Activated gamma-delta T cell treated with Interleukin-2 at 50 U/mL for 16 hours (primary cell): Measurements from ENCODE around the gene LEMD3.

Experiments used
- DNase-seq: peaks from one replicate; pipeline ENCODE4 v3.0.0-alpha.2; 2020

The LEMD3 gene

DNA sequence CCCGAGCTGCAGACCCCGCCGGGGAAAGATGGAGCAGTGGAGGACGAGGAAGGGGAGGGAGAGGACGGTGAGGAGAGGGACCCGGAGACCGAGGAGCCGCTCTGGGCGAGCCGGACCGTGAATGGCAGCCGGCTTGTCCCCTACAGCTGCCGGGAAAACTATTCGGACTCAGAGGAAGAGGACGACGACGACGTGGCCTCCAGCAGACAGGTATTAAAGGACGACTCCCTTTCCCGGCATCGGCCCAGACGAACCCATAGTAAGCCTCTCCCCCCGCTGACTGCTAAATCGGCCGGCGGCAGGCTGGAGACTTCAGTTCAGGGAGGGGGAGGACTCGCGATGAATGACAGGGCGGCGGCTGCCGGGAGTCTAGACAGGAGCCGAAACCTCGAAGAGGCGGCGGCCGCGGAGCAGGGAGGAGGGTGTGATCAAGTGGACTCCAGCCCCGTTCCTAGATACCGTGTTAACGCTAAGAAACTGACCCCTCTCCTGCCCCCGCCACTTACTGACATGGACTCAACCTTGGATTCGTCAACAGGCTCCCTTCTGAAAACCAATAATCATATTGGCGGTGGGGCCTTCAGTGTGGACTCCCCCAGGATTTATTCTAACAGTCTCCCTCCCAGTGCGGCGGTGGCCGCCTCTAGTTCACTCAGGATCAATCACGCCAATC lies 962 bp downstream of the LEMD3 start:
- peak; percentile 48 for DNase-seq

DNA sequence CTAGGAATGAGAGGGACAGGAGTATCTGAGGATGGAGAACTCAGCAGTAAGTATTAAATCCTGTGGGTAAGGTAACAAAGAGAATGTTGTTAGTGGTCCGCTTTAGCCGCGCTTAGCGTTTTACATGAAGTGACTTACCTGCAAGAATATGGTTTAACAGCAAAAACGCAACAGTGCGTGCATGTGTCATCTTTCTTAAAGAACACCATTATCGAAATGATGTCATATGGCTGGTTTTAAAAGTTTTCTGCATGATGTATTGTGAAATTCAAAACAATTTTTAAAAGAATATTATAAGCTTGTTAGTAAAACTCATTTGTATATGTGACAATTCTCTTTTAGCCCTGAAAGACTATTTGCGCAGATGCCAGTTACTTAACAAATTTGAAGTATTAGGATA lies 1.7 kb downstream of the LEMD3 start:
- DNase-seq, result no peak

DNA sequence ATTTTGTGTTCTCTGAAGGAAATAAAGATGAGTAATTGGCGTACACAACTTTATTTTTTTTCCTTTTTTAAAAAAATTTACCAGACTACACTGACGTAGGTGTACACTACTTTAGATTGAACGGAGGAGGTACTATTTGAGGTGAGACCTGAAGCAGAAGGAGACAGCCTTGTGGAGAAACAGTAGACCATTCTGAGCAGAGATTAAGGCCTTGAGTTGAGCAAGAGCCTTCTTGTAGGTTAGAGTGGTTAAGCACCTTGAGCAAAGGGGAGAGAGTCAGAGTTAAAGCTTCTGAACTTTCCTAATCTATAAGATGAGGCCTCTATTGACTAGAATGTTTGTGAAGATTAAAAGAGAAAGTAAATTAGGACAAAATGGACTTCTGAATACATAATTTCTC lies 2.5 kb downstream of the LEMD3 start:
- DNase-seq, result no peak

GRCh38 chr12:65175385-65175784 lies 6.0 kb downstream of the LEMD3 start:
- no peak for DNase-seq

DNA sequence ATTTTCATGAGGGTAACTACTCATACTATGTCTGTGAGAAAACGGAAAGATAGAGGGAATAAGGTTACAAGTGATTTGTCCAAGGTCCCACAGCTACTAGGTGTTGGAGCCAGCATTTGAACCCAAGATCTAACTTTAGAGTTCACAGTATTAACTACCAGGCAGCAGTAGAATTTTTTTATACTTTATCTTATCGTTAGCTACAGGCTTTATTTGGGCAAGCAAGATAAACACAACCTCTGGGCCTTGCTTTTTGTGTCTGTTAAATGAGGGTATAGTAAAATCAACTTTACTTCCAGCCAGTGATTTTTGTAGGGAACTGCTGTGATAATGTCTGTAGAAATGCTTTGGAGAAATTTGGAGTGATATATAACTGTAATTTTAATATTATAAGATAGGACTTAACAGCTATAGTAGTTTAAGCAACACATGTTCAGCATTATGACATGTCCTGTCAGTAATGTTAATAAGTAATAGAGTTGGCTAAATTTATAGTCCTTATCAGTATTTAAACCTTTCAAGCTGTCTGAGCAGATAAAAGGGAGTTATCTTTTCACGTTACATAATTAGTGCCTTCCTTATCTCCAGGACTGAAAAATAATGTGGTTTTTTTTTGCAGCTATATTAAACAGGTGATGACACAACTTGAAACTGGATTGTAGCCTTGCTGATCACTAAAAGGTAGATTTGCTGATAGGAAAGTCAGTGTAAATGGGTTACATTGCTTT lies 12.8 kb downstream of the LEMD3 start:
- DNase-seq, result no peak

DNA sequence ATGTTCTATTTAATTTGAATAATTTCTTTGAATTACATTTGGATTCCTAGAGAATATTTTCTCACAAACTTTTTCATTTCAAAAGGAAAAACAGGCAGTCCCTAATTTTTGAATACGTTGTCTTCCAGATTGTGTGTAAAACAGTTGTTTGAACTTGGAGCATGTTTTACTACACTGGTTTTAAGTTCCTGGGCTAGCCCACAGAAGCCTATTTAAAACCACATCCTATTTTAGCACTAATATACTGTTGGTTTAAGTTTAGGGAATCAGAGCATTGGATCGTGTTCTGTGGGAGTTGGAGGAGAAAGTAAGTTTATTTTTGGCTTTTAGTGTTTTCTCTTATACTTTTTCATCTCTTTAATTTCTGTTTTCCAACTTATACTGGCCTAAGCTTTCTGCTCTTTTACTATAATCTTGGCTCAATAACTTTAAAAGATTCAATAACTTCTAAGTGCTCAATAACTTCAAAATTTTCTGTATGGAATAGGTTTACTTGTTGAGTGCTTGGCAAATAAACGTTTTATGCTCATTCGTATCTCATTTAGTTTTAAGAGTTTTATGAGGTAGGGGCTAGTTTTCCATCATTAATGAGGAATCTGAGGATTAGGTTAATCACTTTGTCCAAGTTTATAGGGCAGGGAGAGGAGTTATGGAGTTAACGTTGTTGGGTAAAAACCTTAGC lies 14.9 kb downstream of the LEMD3 start:
- DNase-seq, result no peak

DNA sequence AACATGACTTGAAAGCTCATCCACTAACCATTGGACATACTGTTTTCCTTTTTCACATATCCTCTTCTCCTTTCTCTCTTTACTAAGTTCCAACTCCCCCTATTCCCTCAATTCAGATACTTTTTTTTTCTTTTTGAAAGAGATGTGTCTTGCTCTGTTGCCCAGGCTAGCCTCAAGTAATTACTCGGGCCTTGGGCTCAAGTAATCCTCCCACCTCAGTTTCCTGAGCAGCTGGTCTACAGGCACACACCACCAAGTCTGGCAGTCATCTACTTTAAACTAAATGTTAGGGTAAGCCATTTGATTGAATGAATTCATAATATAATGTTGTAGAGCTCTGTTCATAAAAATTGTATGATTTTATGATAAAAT lies 15.5 kb downstream of the LEMD3 start:
- no peak for DNase-seq

GRCh38 chr12:65187665-65188064 lies 18.3 kb downstream of the LEMD3 start:
- no peak for DNase-seq

- DNase-seq, result no peak
Measured at GRCh38 chr12:65188179-65188701, 18.9 kb downstream of the LEMD3 start.

- no peak for DNase-seq
Measured at GRCh38 chr12:65189028-65189718, 19.8 kb downstream of the LEMD3 start.

- DNase-seq, result no peak
Measured at GRCh38 chr12:65192963-65193516, 23.7 kb downstream of the LEMD3 start.

- no peak for DNase-seq
Measured at GRCh38 chr12:65194949-65195348, 25.6 kb downstream of the LEMD3 start.

DNA sequence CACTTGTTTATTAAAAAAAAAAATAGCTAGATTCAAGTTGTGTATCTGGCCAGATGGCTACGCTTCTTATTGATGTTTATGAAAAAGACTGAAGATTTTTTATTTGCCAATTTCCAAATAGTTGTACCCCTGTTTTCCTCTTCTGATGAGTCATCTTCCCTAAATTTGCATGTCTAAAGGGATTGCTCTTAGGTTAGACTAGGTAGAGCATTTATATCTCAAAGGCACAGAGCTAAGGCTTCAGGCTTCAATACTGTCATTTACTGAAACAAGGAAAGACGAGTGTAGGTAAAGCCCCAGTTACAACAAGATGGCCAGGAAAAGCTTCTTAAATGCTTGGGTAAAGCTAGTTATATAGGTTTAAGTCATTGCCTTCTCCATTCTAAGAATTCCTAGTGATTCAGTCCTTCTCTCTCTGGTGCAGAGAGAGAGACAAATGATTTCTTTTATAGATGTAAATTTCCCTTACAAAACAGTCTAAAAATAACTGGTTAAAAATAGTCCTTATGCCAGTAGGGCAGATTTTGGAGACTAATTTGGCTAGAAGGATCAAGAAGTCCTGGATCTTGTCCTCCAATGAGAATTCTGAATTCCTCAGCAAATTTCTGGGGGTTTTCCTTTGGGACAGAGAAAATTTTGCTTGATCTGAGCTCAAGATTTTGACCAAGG lies 26.1 kb downstream of the LEMD3 start:
- no peak for DNase-seq

DNA sequence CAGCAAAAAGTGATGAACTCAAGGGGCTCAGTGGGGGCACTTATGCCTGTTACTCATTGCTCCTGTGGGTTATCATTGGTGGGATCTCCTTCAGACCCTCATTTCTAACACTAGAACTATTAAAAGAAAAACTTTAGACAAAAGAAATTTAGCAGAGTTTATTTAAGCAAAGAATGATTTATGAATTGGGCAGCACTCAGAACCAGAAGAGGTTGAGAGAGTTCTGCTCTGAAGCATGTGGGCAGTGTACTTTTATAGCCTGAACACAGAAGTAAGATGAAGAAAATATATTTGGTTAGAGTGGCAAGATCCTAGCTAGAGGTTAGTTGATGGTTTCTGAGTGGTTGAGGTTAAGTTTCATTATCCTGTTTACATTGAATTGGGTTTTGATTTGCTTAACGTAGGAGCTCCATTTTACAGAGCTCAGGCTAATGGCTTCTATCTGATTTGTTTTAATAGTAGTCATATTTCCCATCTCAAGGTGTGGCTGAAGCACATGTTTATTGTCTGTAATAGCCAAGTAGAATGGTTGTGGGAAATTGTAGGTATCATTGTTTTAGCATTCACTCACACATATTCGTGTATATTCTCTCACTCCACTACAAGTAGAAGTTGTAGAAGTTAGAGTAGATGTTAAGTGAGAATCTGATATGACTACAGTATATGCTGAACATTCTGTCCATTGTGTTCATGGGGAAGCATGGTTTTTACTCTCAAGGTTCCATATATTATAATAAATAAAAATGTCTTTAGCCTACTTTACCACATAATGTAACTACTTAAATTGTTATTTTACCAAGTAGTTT lies 27.6 kb downstream of the LEMD3 start:
- DNase-seq, result no peak

DNA sequence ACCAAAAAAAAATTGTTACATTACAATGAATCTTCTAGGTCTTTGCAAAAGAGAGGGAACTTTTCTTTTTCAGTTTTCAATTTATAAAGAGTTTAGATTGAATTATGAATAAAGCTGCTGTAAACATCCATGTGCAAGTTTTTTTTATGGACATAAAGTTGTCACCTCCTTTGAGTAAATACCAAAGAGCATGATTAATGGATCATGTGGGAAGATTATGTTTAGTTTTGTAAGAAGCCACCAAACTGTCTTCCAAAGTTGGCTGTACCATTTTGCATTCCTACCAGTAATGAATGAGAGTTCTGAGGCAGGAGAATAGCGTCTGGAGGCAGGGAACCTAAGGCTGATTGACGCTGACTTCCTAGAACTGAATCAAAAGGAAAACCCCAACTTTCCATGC lies 30.2 kb downstream of the LEMD3 start:
- DNase-seq, result no peak

GRCh38 chr12:65200007-65200665 lies 30.8 kb downstream of the LEMD3 start:
- DNase-seq, result no peak

DNA sequence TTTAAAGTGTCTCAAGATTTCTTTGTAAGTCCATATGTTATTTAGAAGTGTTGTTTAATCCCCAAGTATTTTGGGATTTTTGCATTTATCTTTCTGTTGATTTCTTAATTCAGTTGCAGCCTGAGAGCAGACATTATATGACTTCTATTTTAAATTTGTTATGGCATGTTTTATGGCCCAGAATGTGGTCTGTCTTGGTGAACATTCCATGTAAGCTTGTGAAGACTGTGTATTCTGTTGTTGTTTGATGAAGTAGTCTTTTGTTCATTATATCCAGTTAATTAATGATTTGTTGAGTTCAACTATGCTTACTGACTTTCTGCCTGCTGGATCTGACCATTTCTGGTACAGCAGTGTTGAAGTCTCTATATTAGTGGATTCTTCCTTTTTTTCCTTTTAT lies 34.0 kb downstream of the LEMD3 start:
- no peak for DNase-seq

GRCh38 chr12:65204886-65205525 lies 35.6 kb downstream of the LEMD3 start:
- DNase-seq, result no peak

GRCh38 chr12:65205886-65206285 lies 36.5 kb downstream of the LEMD3 start:
- DNase-seq, result no peak

DNA sequence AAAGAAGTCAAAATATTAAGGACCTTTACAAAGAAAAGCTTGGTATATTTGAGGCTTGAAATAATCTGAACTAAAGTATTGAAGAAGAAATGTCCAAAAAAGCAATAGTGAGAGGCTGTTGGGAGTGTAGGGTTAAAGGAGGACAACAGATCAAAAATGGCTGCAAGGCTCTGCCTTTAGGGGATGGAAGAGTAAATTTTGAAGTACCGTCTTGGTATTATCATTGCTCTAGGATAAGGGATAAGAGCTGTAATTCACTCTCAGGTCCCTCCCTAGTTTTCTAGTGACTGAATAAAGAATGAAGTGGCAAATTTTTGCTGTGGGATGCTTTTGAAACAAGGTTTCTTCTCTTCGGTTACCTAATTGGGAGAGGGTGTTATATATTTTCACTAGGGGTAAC lies 38.7 kb downstream of the LEMD3 start:
- no peak for DNase-seq
